ENCODE data around the gene SPECC1L.
A peak's percentile ranks its signal among the peaks of the same experiment; 100 is the strongest.

SPECC1L gene

GRCh38 chr22:24403346-24403745 lies 132.7 kb downstream of the SPECC1L start:
- no peak for DNase-seq

GRCh38 chr22:24404561-24405275 lies 134.1 kb downstream of the SPECC1L start:
- DNase-seq, result no peak

GRCh38 chr22:24405631-24406321 lies 135.1 kb downstream of the SPECC1L start:
- DNase-seq, result no peak

GRCh38 chr22:24406322-24407277 lies 136.0 kb downstream of the SPECC1L start:
- no peak for DNase-seq

GRCh38 chr22:24407278-24407665 lies 136.6 kb downstream of the SPECC1L start:
- DNase-seq, result no peak

- no peak for DNase-seq
These were observed 137.3 kb downstream of the SPECC1L start for GRCh38 chr22:24407884-24408283.

- DNase-seq, result no peak
These were observed 138.0 kb downstream of the SPECC1L start for GRCh38 chr22:24408630-24409029.

- DNase-seq, result no peak
These were observed 139.1 kb downstream of the SPECC1L start for GRCh38 chr22:24409707-24410106.

- DNase-seq, result peak; percentile 32
These were observed 139.7 kb downstream of the SPECC1L start for GRCh38 chr22:24410110-24410856.

- no peak for DNase-seq
These were observed 140.8 kb downstream of the SPECC1L start for GRCh38 chr22:24411256-24412004.

GRCh38 chr22:24412274-24412673 lies 141.6 kb downstream of the SPECC1L start:
- no peak for DNase-seq

GRCh38 chr22:24413271-24413670 lies 142.6 kb downstream of the SPECC1L start:
- no peak for DNase-seq

GRCh38 chr22:24413736-24414385 lies 143.2 kb downstream of the SPECC1L start:
- no peak for DNase-seq

- DNase-seq, result no peak
These were observed 143.9 kb downstream of the SPECC1L start for GRCh38 chr22:24414523-24414922.

- DNase-seq, result no peak
These were observed 144.6 kb downstream of the SPECC1L start for GRCh38 chr22:24414984-24415945.

GRCh38 chr22:24416095-24416494 lies 145.5 kb downstream of the SPECC1L start:
- no peak for DNase-seq

- DNase-seq, result no peak
These were observed 146.0 kb downstream of the SPECC1L start for GRCh38 chr22:24416611-24417010.

GRCh38 chr22:24417200-24417599 lies 146.6 kb downstream of the SPECC1L start:
- DNase-seq, result no peak

GRCh38 chr22:24417901-24418641 lies 147.4 kb downstream of the SPECC1L start:
- no peak for DNase-seq

All from fibroblast of skin of right quadriceps (primary cell).